ENCODE results near the gene KRTAP10-11.
"Not testable (repeated sequence)": the region's sequence is repeated elsewhere in the genome, so short reads cannot be mapped to it uniquely, and the experiment has no call there.

DNA sequence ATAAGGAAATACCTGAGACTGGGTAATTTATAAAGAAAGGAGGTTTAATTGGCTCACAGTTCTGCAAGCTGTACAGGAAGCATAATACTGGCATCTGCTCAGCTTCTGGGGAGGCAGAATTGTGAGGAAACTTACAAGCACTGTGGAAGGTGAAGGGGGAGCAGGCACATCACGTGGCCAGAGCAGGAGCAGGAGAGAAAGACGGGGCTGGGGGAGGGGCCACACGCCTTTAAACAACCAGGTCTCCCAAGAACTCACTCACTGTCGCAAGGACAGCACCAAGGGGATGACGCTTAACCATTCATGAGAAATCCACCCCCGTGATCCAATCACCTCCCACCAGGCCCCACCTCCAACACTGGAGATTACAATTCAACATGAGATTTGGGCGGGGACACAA lies 15.4 kb downstream of the KRTAP10-11 start:
- TF ChIP-seq, protein P1, sequence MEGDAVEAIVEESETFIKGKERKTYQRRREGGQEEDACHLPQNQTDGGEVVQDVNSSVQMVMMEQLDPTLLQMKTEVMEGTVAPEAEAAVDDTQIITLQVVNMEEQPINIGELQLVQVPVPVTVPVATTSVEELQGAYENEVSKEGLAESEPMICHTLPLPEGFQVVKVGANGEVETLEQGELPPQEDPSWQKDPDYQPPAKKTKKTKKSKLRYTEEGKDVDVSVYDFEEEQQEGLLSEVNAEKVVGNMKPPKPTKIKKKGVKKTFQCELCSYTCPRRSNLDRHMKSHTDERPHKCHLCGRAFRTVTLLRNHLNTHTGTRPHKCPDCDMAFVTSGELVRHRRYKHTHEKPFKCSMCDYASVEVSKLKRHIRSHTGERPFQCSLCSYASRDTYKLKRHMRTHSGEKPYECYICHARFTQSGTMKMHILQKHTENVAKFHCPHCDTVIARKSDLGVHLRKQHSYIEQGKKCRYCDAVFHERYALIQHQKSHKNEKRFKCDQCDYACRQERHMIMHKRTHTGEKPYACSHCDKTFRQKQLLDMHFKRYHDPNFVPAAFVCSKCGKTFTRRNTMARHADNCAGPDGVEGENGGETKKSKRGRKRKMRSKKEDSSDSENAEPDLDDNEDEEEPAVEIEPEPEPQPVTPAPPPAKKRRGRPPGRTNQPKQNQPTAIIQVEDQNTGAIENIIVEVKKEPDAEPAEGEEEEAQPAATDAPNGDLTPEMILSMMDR (IDR thresholded peaks at IDR 0.05) = not testable (repeated sequence)
- TF ChIP-seq POLR2A, EP300 (IDR thresholded peaks at IDR 0.05): not testable (repeated sequence)

Data from tibial nerve (tissue), 4 donors.